CD4-positive, alpha-beta T cell (primary cell): ENCODE results near the gene LAPTM5. TPM values are rescaled to one million over a fixed set of nuclear protein-coding genes. Genes with fewer than 3 reads are reported as not detected.

Experiments
- ATAC-seq: fragments of 200-7000 bp; cut with Tn5 transposase; one replicate; pipeline ENCODE4 v1.10.0; 2022; ENCODE audit warnings: mild to moderate bottlenecking; ENCODE audit not compliant: poor library complexity
- CTCF ChIA-PET: fragments of 350-600 bp; sonication (Branson Sonifier 250); formaldehyde crosslinking; loops from one replicate; lab custom pipeline; 2021; ENCODE audit warnings: antibody characterized with exemption, inconsistent platforms; lab: Charles Lee
- POLR2A ChIA-PET: fragments of 350-600 bp; sonication (Branson Sonifier 250); formaldehyde crosslinking; loops from one replicate; lab custom pipeline; 2021; ENCODE audit warnings: antibody characterized with exemption, inconsistent platforms; lab: Charles Lee
- DNase-seq, 14 experiments: peaks; one replicate each; pipeline ENCODE4 v3.0.0-alpha.2; 2013 to 2020; ENCODE audit warnings: mixed read lengths in 2 of 14
- H3K27ac ChIP-seq, 2 donors: one replicate each; pipeline versions ENCODE4 v1.5.1 to v1.7.0; 2013; ENCODE audit warnings: low read length in 2 of 2, low read depth in 1 of 2, mild to moderate bottlenecking in 1 of 2
- H3K27me3 ChIP-seq, 2 experiments: 1 replicate in 1 of 2; 2 replicates in 1 of 2; pipeline versions ENCODE4 v1.6.1 to v1.7.0; 2013; ENCODE audit warnings: low read length in 2 of 2, control low read depth in 1 of 2, mild to moderate bottlenecking in 1 of 2, moderate library complexity in 1 of 2; ENCODE audit not compliant: insufficient read depth in 2 of 2, control insufficient read depth in 1 of 2
- H3K36me3 ChIP-seq: one replicate; pipeline ENCODE4 v1.6.1; 2013; ENCODE audit warnings: low read length, control low read depth; ENCODE audit not compliant: insufficient read depth
- H3K4me1 ChIP-seq: one replicate; pipeline ENCODE4 v1.6.1; 2013; ENCODE audit warnings: low read length, control low read depth; ENCODE audit not compliant: insufficient read depth
- H3K4me3 ChIP-seq: one replicate; pipeline ENCODE4 v1.5.1; 2013; ENCODE audit warnings: mild to moderate bottlenecking, low read length, moderate library complexity
- H3K9me3 ChIP-seq, 2 experiments: 1 replicate in 1 of 2; 2 replicates in 1 of 2; pipeline versions ENCODE4 v1.6.1 to v1.7.0; 2013; ENCODE audit warnings: low read length in 2 of 2, mild to moderate bottlenecking in 2 of 2, control low read depth in 1 of 2, moderate library complexity in 1 of 2; ENCODE audit not compliant: control insufficient read depth in 1 of 2, insufficient read depth in 1 of 2
- H3K27ac Mint-ChIP-seq: one replicate; pipeline ENCODE4 v1.8.0; 2020; ENCODE audit warnings: mixed read lengths
- H3K27me3 Mint-ChIP-seq: one replicate; pipeline ENCODE4 v1.8.0; 2021; ENCODE audit warnings: mixed read lengths
- H3K36me3 Mint-ChIP-seq: one replicate; pipeline ENCODE4 v1.8.0; 2021; ENCODE audit warnings: low read depth, mixed read lengths
- H3K4me1 Mint-ChIP-seq: one replicate; pipeline ENCODE4 v1.8.0; 2021; ENCODE audit warnings: low read depth, mixed read lengths
- H3K4me3 Mint-ChIP-seq: one replicate; pipeline ENCODE4 v1.8.0; 2020; ENCODE audit warnings: mild to moderate bottlenecking, mixed read lengths
- H3K9me3 Mint-ChIP-seq: one replicate; pipeline ENCODE4 v1.8.0; 2020; ENCODE audit warnings: mixed read lengths
- intact Hi-C, 2 experiments: fragments of 100-400 bp; cut with DNase I in 1 of 2; cut with micrococcal nuclease in 1 of 2; formaldehyde crosslinking; loops; one replicate each; pipeline versions ENCODE4 v1.15.1 to v1.9.0; 2023 to 2025; cut with DNase I, micrococcal nuclease
- total RNA-seq, 174 experiments: library from RNA in 2 of 174; stranded (reverse) in 2 of 174; gene quantifications; one replicate each; pipeline ENCODE4 v1.2.3 and lab custom pipeline; 2021 to 2026
- TF ChIP-seq, protein P1 (sequence below): fragments of 200-600 bp; IDR thresholded peaks from one replicate; pipeline ENCODE4 v1.8.0; 2022; ENCODE audit warnings: antibody characterized with exemption, mild to moderate bottlenecking

The LAPTM5 gene
- total RNA-seq, 2 experiments from 2014 or later = 625 to 642 TPM

- ChIA-PET POLR2A (no interaction called here), CTCF (no interaction called here)
- Mint-ChIP-seq H3K4me1 (peaks cover 15% of the 10 kb centered on the region), H3K4me3 (no peak overlapping the region), H3K27me3 (peaks cover 18% of the 10 kb centered on the region), H3K27ac (no peak overlapping the region), H3K36me3 (no peaks in the 10 kb centered on the region), H3K9me3 (no peaks in the 10 kb centered on the region)
- Histone ChIP-seq H3K36me3 (no peaks in the 10 kb centered on the region), H3K4me3 (no peak overlapping the region), H3K27me3 (peaks cover 4 to 6% of the 10 kb centered on the region in 2 experiments), H3K9me3 (no peaks in the 10 kb centered on the region), H3K27ac (no peak overlapping the region), H3K4me1 (peaks cover 21% of the 10 kb centered on the region)
- ATAC-seq (no peak), DNase-seq (no peak)
- intact Hi-C loops = loop anchor here in 1 of 2 experiments (10.0 kb wide), 1 partner anchor 368 kb away; no protein-coding TSS in a partner anchor
- TF ChIP-seq, protein P1, sequence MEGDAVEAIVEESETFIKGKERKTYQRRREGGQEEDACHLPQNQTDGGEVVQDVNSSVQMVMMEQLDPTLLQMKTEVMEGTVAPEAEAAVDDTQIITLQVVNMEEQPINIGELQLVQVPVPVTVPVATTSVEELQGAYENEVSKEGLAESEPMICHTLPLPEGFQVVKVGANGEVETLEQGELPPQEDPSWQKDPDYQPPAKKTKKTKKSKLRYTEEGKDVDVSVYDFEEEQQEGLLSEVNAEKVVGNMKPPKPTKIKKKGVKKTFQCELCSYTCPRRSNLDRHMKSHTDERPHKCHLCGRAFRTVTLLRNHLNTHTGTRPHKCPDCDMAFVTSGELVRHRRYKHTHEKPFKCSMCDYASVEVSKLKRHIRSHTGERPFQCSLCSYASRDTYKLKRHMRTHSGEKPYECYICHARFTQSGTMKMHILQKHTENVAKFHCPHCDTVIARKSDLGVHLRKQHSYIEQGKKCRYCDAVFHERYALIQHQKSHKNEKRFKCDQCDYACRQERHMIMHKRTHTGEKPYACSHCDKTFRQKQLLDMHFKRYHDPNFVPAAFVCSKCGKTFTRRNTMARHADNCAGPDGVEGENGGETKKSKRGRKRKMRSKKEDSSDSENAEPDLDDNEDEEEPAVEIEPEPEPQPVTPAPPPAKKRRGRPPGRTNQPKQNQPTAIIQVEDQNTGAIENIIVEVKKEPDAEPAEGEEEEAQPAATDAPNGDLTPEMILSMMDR = no peak
Measured at GRCh38 chr1:30787266-30787665, 29.7 kb upstream of the LAPTM5 start.

- ChIA-PET CTCF (no interaction called here), POLR2A (no interaction called here)
- no peak for DNase-seq
- TF ChIP-seq, protein P1 = no peak
- Histone ChIP-seq H3K4me1 (peaks cover 22% of the 10 kb centered on the region), H3K27ac (no peak overlapping the region), H3K9me3 (no peaks in the 10 kb centered on the region), H3K27me3 (peaks cover 3 to 6% of the 10 kb centered on the region in 2 experiments), H3K4me3 (no peak overlapping the region), H3K36me3 (no peaks in the 10 kb centered on the region)
- Mint-ChIP-seq H3K27ac (no peak overlapping the region), H3K9me3 (no peaks in the 10 kb centered on the region), H3K4me3 (no peak overlapping the region), H3K27me3 (peaks cover 18% of the 10 kb centered on the region), H3K4me1 (peaks cover 16% of the 10 kb centered on the region), H3K36me3 (no peaks in the 10 kb centered on the region)
- intact Hi-C loops = loop anchor here in 1 of 2 experiments (10.0 kb wide), 1 partner anchor 368 kb away; no protein-coding TSS in a partner anchor
- no peak for ATAC-seq
Measured at GRCh38 chr1:30786264-30786991, 28.9 kb upstream of the LAPTM5 start.

- ChIA-PET POLR2A (no interaction called here), CTCF (no interaction called here)
- TF ChIP-seq, protein P1 = no peak
- ATAC-seq (no peak), DNase-seq (no peak)
- Mint-ChIP-seq H3K36me3 (no peaks in the 10 kb centered on the region), H3K27ac (no peak overlapping the region), H3K9me3 (no peaks in the 10 kb centered on the region), H3K4me1 (peaks cover 12% of the 10 kb centered on the region), H3K27me3 (peaks cover 18% of the 10 kb centered on the region), H3K4me3 (no peak overlapping the region)
- intact Hi-C loops = loop anchor here in 1 of 2 experiments (10.0 kb wide), 1 partner anchor 369 kb away; no protein-coding TSS in a partner anchor
- Histone ChIP-seq H3K27ac (no peak overlapping the region), H3K27me3 (peaks cover 0 to 6% of the 10 kb centered on the region in 2 experiments), H3K4me3 (no peak overlapping the region), H3K9me3 (no peaks in the 10 kb centered on the region), H3K4me1 (peaks cover 15% of the 10 kb centered on the region), H3K36me3 (no peaks in the 10 kb centered on the region)
Measured at GRCh38 chr1:30785714-30786113, 28.1 kb upstream of the LAPTM5 start.
